Measurements from ENCODE around the gene LIMS2.

LIMS2 gene

GRCh38 chr2:127647242-127648190, 27.8 kb downstream of the LIMS2 start:
- DNase-seq (ENCODE audit: extremely low read depth in 1 of 2, low read depth in 1 of 2) = no peak

DNA sequence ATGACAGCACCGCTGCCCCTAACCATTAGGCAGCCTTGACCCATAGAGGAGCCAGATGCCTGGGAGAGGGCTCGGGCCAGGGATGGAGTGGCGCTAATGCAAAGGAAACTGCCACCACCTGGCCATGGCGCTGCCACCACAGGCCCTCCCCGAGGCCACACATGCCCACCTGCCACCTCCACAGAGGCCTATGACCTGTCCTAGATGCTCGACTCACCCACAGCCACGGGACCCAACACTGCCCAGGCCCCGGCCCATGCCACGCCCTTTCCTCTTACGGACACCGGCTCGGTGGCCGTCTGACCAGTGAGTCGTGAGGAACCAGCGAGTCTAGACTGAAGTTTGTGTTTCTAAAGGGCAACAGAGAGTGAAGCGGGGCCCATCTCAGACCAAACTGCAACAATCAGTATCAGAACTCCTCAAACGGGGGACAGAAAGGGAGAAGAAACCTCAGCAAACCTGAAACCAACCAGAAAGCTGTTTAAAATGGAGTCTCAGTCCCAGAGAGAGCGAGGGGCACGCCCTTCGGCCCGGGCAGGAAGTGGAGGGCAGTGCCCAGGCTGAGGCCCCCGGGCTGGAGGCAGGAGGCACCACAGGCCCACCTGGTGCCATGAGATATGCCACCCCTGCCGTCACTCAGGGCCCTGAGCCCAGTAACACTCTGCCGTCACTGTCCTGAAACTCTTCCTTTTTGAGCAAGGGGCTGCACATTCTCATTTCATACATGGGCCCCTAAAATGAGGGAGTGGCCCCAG, 28.7 kb downstream of the LIMS2 start:
- no peak for DNase-seq (ENCODE audit: extremely low read depth in 1 of 2, low read depth in 1 of 2)

GRCh38 chr2:127645395-127646291, 29.7 kb downstream of the LIMS2 start, which contains the start of gene GPR17:
Gene GPR17 (plus strand): TSS chr2:127646153. CDS start chr2:127650736, 4,583 bp downstream.
- no peak for DNase-seq (ENCODE audit: extremely low read depth in 1 of 2, low read depth in 1 of 2)

GRCh38 chr2:127645026-127645394, 30.3 kb downstream of the LIMS2 start:
- no peak for DNase-seq (ENCODE audit: extremely low read depth in 1 of 2, low read depth in 1 of 2)

- DNase-seq (ENCODE audit: extremely low read depth in 1 of 2, low read depth in 1 of 2) = no peak
Measured at GRCh38 chr2:127644066-127645025, 31.0 kb downstream of the LIMS2 start.

- DNase-seq (ENCODE audit: extremely low read depth in 1 of 2, low read depth in 1 of 2) = no peak
Measured at GRCh38 chr2:127643439-127644065, 31.8 kb downstream of the LIMS2 start.

DNA sequence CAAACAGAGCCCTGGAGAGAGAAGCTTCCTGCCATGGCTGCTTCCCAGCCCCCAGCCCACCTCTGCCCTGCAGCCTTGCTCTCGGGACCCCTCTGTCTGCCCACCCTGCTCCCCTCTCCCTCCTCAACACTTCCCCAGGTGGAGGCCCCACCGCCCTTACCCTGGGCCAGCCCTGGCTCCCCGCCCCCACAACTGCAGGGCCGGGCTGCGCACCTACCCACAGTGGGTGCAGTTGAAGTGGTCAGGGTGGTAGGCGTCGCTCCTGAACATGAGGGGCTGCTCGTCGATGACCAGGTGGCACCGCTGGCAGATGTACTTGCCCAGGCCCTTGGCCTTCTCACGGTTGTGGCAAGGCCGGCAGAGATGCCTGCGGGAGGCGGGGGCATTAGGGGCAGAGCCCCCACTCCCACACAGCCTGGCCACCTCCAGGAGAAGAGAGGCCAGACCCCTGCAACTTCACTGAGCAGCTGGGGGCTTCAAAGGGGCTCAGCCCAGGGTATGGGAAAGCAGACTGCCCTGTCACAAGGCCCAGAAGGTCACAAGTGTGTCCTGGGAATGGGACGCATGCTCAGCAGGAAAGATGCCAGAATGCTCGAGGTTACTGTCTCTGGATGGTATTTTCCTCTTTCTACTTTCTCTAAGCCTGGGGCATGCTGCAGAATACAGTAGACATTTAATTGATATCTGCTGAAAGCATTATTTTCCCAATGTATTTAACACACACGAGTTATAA, 32.5 kb downstream of the LIMS2 start:
- DNase-seq (ENCODE audit: extremely low read depth in 1 of 2, low read depth in 1 of 2) = no peak

DNA sequence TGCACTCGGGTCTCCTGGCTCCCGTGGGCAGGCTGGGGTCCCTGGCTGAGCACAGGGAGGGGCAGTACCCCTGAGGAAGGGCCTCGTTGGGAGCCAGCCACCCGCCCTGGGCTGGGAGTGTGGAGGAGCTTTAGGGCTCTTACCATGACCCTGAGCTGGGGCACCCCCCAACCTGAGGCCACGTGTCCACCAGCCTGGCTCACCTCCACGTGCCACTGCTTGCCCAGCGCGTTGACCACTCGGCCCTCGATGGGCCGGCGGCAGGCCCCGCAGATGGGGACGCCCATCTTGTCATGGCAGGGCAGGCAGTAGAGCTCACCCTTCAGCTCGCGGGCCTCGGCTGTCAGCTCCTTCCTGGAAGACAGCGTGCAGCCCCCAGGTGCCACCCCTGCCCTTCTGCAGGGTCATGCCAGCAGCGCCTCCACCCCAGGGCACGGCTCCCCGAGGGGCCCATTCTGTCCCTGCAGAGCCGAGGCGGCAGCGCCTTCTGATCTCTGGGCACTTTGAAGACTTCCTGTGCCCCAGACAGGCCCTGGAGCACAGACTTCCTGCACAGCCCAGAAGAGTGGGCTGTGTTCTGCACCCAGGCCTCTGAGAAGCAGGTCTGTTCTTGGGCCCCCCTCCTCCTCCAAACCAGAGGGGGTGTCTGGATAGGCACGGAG, 33.4 kb downstream of the LIMS2 start:
- DNase-seq (ENCODE audit: extremely low read depth in 1 of 2, low read depth in 1 of 2) = no peak

DNA sequence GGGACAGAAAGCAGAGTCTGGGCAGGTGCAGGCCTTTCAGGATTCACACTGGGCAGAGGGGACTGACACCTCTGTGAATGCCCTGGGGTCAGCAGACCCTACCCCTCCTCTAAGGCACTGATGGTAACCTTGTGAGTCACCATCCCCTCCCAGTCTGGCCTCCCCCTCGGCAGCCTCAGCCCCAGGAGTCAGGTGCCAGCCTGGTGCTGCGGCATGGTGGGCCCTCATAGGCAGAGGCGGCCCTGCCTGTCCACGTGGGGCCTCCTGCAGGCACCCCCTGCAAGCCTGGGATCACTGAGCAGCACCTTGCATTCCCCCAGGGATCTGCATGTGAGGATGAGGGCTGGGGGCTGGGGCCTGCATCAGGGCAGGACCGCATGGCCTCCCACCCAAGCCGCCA, 34.2 kb downstream of the LIMS2 start:
- no peak for DNase-seq (ENCODE audit: extremely low read depth in 1 of 2, low read depth in 1 of 2)

- DNase-seq (ENCODE audit: extremely low read depth in 1 of 2, low read depth in 1 of 2) = no peak
Measured at GRCh38 chr2:127640082-127641072, 35.0 kb downstream of the LIMS2 start.

DNA sequence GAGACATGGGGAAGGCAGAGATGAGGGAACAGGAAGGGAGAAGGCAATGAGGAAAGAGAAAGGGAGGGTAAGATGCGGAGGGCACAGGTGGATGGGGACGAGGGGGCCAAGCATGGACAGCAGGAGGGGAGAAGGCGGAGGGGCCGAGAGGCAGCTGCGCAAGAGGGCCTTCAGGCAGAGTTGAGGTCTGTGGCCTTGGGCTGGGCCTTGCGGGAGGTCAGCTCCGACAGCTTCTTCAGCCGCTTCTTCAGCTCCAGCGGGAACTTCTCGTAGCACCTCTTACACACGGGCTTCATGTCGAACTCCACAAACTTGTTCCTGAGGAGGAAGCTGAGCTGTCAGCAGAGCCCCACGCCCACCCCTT, 36.2 kb downstream of the LIMS2 start:
- DNase-seq (ENCODE audit: extremely low read depth in 1 of 2, low read depth in 1 of 2) = no peak

DNA sequence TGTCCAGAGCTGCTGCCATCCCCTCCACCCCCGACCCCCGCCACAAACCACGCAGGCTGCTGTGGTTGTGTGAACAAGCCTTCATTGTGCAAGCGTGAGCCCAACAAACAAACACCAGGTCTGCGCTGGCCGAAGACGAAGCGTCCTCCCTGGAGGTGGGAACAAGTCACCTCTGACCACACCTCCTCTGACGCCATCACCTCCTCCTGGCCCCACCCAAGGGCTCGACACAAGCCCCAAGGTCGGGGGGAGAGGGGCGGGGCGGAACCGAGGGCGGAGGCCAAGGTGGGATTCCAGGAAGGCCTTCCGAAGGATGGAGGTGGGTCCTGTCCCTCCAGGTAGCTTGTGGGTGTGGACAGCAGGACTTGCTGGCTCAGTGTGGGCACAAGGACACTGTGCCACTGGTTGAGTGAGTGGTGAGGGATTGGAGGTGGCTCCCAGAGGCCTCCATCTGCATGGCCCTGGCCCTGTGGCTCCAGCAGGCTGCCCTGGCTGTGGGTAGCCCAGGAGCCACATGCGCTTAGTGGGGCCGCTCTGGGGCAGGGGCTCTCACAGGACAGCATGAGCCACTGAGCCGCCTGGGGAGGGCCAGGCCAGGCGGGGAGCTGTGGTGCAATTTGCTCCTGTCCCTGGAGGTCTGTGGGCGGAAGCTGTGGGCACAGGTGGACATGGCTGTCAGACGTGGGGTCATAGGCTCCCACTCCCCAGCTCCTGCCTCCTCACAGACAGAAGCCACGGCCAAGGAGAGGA, 36.8 kb downstream of the LIMS2 start:
- DNase-seq (ENCODE audit: extremely low read depth in 1 of 2, low read depth in 1 of 2) = no peak

GRCh38 chr2:127637725-127638252, 37.5 kb downstream of the LIMS2 start:
- no peak for DNase-seq (ENCODE audit: extremely low read depth in 1 of 2, low read depth in 1 of 2)

DNA sequence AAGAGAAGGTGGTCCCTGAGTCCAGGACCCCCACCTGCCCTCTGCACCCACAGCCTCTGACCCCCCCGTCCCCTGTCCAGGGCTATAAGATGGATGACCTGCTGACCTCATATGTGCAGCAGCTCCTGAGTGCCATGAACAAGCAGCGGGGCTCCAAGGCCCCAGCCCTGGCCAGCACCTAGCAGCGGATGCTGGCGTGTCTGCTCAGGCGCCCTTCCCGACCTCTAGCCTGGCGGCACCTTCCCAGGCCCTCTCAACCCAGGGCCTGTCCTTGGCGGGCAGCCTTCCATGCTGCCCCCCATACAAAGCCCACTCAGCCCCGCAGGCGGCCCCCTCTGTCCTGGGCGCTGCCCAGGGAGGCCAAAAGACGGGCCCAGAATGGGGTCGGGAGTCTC, 38.1 kb downstream of the LIMS2 start:
- no peak for DNase-seq (ENCODE audit: extremely low read depth in 1 of 2, low read depth in 1 of 2)

- no peak for DNase-seq (ENCODE audit: extremely low read depth in 1 of 2, low read depth in 1 of 2)
Measured at GRCh38 chr2:127636248-127637235, 38.8 kb downstream of the LIMS2 start.

Measured in stimulated activated CD8-positive, alpha-beta memory T cell treated with anti-CD3 and anti-CD28 coated beads, Interleukin-7, amount 100 ng/mL, for 48 hours (primary cell).